H1 (cell line): Measurements from ENCODE around the gene DYNLL1. TPM values are rescaled to one million over a fixed set of nuclear protein-coding genes. Genes with fewer than 3 reads are reported as not detected.

ENCODE experiments used
- CTCF ChIA-PET: fragments of 300-600 bp; sonication (Branson Sonifier 250); formaldehyde crosslinking; loops from one replicate; lab custom pipeline; 2021; ENCODE audit not compliant: partially characterized antibody; lab: Charles Lee
- POLR2A ChIA-PET: fragments of 300-600 bp; sonication (Branson Sonifier 250); formaldehyde crosslinking; loops from one replicate; lab custom pipeline; 2021; ENCODE audit warnings: inconsistent platforms; ENCODE audit not compliant: partially characterized antibody; lab: Charles Lee
- DNase-seq, 2 experiments: peaks; one replicate each; pipeline versions ENCODE4 v3.0.0 to v3.0.0-alpha.2; 2010 to 2022; ENCODE audit warnings: low spot score in 2 of 2, low read depth in 1 of 2, mixed read lengths in 1 of 2
- FAIRE-seq: peaks from 2 replicates; lab custom pipeline; 2011; peaks lifted over from hg19 to GRCh38; lab: Jason Lieb, UNC
- H2AFZ ChIP-seq: 2 replicates; pipeline ENCODE4 v1.8.1; 2012; ENCODE audit warnings: low read length, inconsistent platforms
- H2AK5ac ChIP-seq: 2 replicates; pipeline ENCODE4 v1.6.1; 2013; ENCODE audit warnings: low read depth, low read length
- H2BK120ac ChIP-seq: replicated peaks from 2 replicates; pipeline ENCODE3; 2013; ENCODE audit warnings: low read depth, low read length, inconsistent platforms
- H2BK12ac ChIP-seq: 2 replicates; pipeline ENCODE4 v1.6.1; 2013; ENCODE audit warnings: low read depth, low read length
- H2BK15ac ChIP-seq: 2 replicates; pipeline ENCODE4 v1.6.1; 2013; ENCODE audit warnings: low read length
- H2BK20ac ChIP-seq: 2 replicates; pipeline ENCODE4 v1.6.1; 2013; ENCODE audit warnings: low read length
- H2BK5ac ChIP-seq: 2 replicates; pipeline ENCODE4 v1.6.1; 2013; ENCODE audit warnings: low read depth, low read length
- H3K14ac ChIP-seq: 2 replicates; pipeline ENCODE4 v1.6.1; 2013; ENCODE audit warnings: inconsistent platforms; ENCODE audit not compliant: insufficient read length
- H3K18ac ChIP-seq: 2 replicates; pipeline ENCODE4 v1.6.1; 2013; ENCODE audit warnings: low read length; ENCODE audit errors: extremely low read depth
- H3K23ac ChIP-seq: 2 replicates; pipeline ENCODE4 v1.6.1; 2013; ENCODE audit warnings: inconsistent platforms; ENCODE audit not compliant: insufficient read length
- H3K23me2 ChIP-seq: 2 replicates; pipeline ENCODE4 v1.6.1; 2013; ENCODE audit warnings: low read depth, low read length
- H3K27ac ChIP-seq: 2 replicates; pipeline ENCODE4 v1.6.1; 2011; ENCODE audit warnings: low read depth, low read length, inconsistent platforms
- H3K27me3 ChIP-seq, 4 experiments: replicated peaks in 1 of 4; 1 replicate in 1 of 4; 2 replicates in 3 of 4; pipeline versions ENCODE4 v1.6.1 to v1.8.1; 2011 to 2013; ENCODE audit warnings: low read length in 3 of 4, mild to moderate bottlenecking in 3 of 4, inconsistent platforms in 2 of 4, mixed read lengths in 2 of 4, moderate library complexity in 1 of 4; ENCODE audit not compliant: control insufficient read depth in 3 of 4, insufficient read depth in 3 of 4; ENCODE audit errors: extremely low read depth in 1 of 4
- H3K36me3 ChIP-seq, 4 experiments: 2 replicates each; pipeline versions ENCODE4 v1.6.1 to v1.8.1; 2011 to 2013; ENCODE audit warnings: mild to moderate bottlenecking in 4 of 4, low read length in 3 of 4, moderate library complexity in 2 of 4, control low read depth in 1 of 4, inconsistent platforms in 1 of 4; ENCODE audit not compliant: insufficient read depth in 4 of 4, control insufficient read depth in 2 of 4
- H3K4ac ChIP-seq: replicated peaks from 2 replicates; pipeline ENCODE3; 2013; ENCODE audit warnings: low read length, low read depth, mixed read lengths, inconsistent platforms; ENCODE audit not compliant: insufficient read length
- H3K4me1 ChIP-seq, 4 experiments: replicated peaks in 1 of 4; 1 replicate in 1 of 4; 2 replicates in 3 of 4; pipeline versions ENCODE4 v1.6.1 to v1.8.1; 2011 to 2013; ENCODE audit warnings: low read length in 3 of 4, inconsistent platforms in 2 of 4, mixed read lengths in 1 of 4; ENCODE audit not compliant: insufficient read depth in 4 of 4, control insufficient read depth in 3 of 4
- H3K4me2 ChIP-seq, 2 experiments: 2 replicates each; pipeline versions ENCODE4 v1.6.1 to v1.8.1; 2011 to 2013; ENCODE audit warnings: low read depth in 2 of 2, low read length in 2 of 2, control low read depth in 1 of 2, inconsistent platforms in 1 of 2, mild to moderate bottlenecking in 1 of 2; ENCODE audit not compliant: insufficient read depth in 1 of 2
- H3K4me3 ChIP-seq, 4 experiments: fragments of 200-600, 300-600 bp in 1 of 4; sonication (generic), shearing (Covaris generic), sonication (Bioruptor Twin) in 1 of 4; 2 replicates each; pipeline versions ENCODE4 v1.5.1 to v1.8.1; 2011 to 2016; ENCODE audit warnings: low read length in 4 of 4, low read depth in 3 of 4, control low read depth in 2 of 4, inconsistent platforms in 2 of 4, mild to moderate bottlenecking in 2 of 4, mixed read lengths in 1 of 4, moderate library complexity in 1 of 4; ENCODE audit not compliant: insufficient read depth in 2 of 4; ENCODE audit errors: extremely low read depth in 1 of 4
- H3K56ac ChIP-seq: replicated peaks from 2 replicates; pipeline ENCODE3; 2013; ENCODE audit warnings: low read depth, mild to moderate bottlenecking, mixed read lengths, low read length, inconsistent platforms; ENCODE audit not compliant: insufficient read length
- H3K79me1 ChIP-seq: 2 replicates; pipeline ENCODE4 v1.6.1; 2013; ENCODE audit warnings: low read depth, low read length, control low read depth
- H3K79me2 ChIP-seq, 2 experiments: 2 replicates each; pipeline versions ENCODE4 v1.6.1 to v1.8.1; 2012 to 2013; ENCODE audit warnings: low read length in 2 of 2, mild to moderate bottlenecking in 2 of 2, inconsistent platforms in 1 of 2; ENCODE audit not compliant: insufficient read depth in 2 of 2, control insufficient read depth in 1 of 2
- H3K9ac ChIP-seq, 4 experiments: replicated peaks in 1 of 4; 1 replicate in 1 of 4; 2 replicates in 3 of 4; pipeline versions ENCODE4 v1.6.1 to v1.8.1; 2011 to 2013; ENCODE audit warnings: low read depth in 3 of 4, low read length in 3 of 4, control low read depth in 2 of 4, mild to moderate bottlenecking in 2 of 4, moderate library complexity in 2 of 4, inconsistent platforms in 1 of 4; ENCODE audit errors: extremely low read depth in 1 of 4
- H3K9me3 ChIP-seq, 2 experiments: 2 replicates each; pipeline versions ENCODE4 v1.6.1 to v1.8.1; 2012 to 2013; ENCODE audit warnings: mild to moderate bottlenecking in 2 of 2, moderate library complexity in 2 of 2, control low read depth in 1 of 2, inconsistent platforms in 1 of 2, low read depth in 1 of 2, low read length in 1 of 2, mixed read lengths in 1 of 2; ENCODE audit not compliant: insufficient read depth in 2 of 2
- H4K20me1 ChIP-seq, 2 experiments: replicated peaks in 1 of 2; 2 replicates each; pipeline versions ENCODE3 to v1.8.1; 2011 to 2013; ENCODE audit warnings: inconsistent platforms in 2 of 2, low read length in 2 of 2, mild to moderate bottlenecking in 1 of 2; ENCODE audit not compliant: insufficient read depth in 2 of 2, control insufficient read depth in 1 of 2
- H4K5ac ChIP-seq: 2 replicates; pipeline ENCODE4 v1.6.1; 2013; ENCODE audit warnings: low read length, low read depth, mixed read lengths, inconsistent platforms; ENCODE audit not compliant: insufficient read length
- H4K8ac ChIP-seq: 2 replicates; pipeline ENCODE4 v1.8.0; 2013; ENCODE audit warnings: mild to moderate bottlenecking, moderate library complexity, low read length, inconsistent platforms; ENCODE audit not compliant: insufficient read depth; ENCODE audit errors: extremely low read depth
- H4K91ac ChIP-seq: replicated peaks from 2 replicates; pipeline ENCODE3; 2013; ENCODE audit warnings: low read length, mixed read lengths, inconsistent platforms; ENCODE audit not compliant: insufficient read length
- RFX5 ChIP-seq: IDR thresholded peaks from 2 replicates; pipeline ENCODE4 v1.6.1; 2011; ENCODE audit warnings: low read depth, low read length, improper control_type of control experiment, borderline replicate concordance
- TCF12 ChIP-seq: IDR thresholded peaks from 2 replicates; pipeline ENCODE4 v1.6.1; 2011; ENCODE audit warnings: low read depth, mild to moderate bottlenecking, low read length
- WGBS, 2 experiments: shearing (Covaris generic) in 1 of 2; methylation state at CpG; one replicate each; pipeline versions ENCODE4 v1.1.6 to v1.1.7; 2013 to 2015; ENCODE audit warnings: low lambda C conversion rate in 2 of 2, mixed read lengths in 2 of 2, inconsistent platforms in 1 of 2, low coverage in 1 of 2, missing lambda C conversion rate in 1 of 2; ENCODE audit not compliant: insufficient replicate concordance in 2 of 2, insufficient coverage in 1 of 2, insufficient read length in 1 of 2; ENCODE audit errors: extremely low coverage in 1 of 2, missing lambda C conversion rate in 1 of 2; 5-methylcytosine and 5-hydroxymethylcytosine counted together
- polyA plus RNA-seq, 7 experiments: library from polyadenylated mRNA; depleted of rRNA in 3 of 7; stranded (reverse) in 5 of 7; unstranded in 2 of 7; fragments of >200 nt in 5 of 7; fragments of 200-250 nt in 2 of 7; gene quantifications; 1 replicate in 5 of 7; 2 replicates in 1 of 7; 4 replicates in 1 of 7; pipeline versions ENCODE4 v1.2.1 to v1.2.3, GENCODE V29; 2011 to 2013; ENCODE audit warnings: missing spikeins in 2 of 7, mixed read lengths in 2 of 7
- total RNA-seq: library from RNA; stranded (reverse); fragmentation: NEBNext Ultra II Directional; extraction: Animal tissue kit (Norgen Biotek cat#: 25700); gene quantifications from 2 replicates; pipeline ENCODE4 v1.2.1, GENCODE V29; 2021

Gene DYNLL1
- total and polyA plus RNA-seq, 2 of the 8 experiments (the other 6 are each of a cell fraction or from before 2014, with no cell fraction given): 423 to 488 TPM

DNA sequence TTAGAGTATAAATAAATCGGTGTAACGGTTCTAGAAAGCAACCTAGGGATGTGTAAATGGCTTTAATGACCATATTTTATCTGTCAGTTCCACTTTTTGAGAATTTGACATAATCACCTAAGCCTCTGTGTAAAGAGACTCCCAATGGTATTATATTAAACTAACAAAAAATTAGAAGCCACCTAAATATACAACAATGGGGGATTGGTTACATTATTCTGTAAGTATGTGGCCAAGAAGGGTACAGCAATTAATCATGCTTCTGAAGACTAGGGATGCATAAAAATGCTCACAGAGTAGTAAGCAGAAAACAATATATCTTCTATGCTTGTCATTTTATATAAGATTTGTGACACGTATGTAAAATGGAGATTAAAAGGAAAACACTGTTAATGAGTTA lies 48.8 kb downstream of the DYNLL1 start:
- TF ChIP-seq RFX5 (no peak), TCF12 (no peak)
- H3K4me2 ChIP-seq: no peak overlapping the region
- peaks cover 10 to 68% of the 10 kb centered on the region in 2 experiments for H3K79me2 ChIP-seq
- H3K23ac ChIP-seq: no peak overlapping the region
- no peak overlapping the region for H4K5ac ChIP-seq
- no peaks in the 10 kb centered on the region for H3K9me3 ChIP-seq
- no peaks in the 10 kb centered on the region for H3K27me3 ChIP-seq
- DNase-seq: no peak
- H3K27ac ChIP-seq: no peak overlapping the region
- CTCF ChIA-PET: interaction anchor here (0.7 kb wide), 1 partner anchor 9 kb away, joined by 3 read pairs; no protein-coding TSS in a partner anchor
- H2AK5ac ChIP-seq: no peak overlapping the region
- H2AFZ ChIP-seq: no peak overlapping the region
- no peak overlapping the region for H3K18ac ChIP-seq
- H2BK15ac ChIP-seq: no peak overlapping the region
- no peak overlapping the region for H2BK5ac ChIP-seq
- 87 to 100% methylated on average over 2 to 3 of the region's 3 CpGs for WGBS, 2 experiments
- H2BK120ac ChIP-seq: no peak overlapping the region
- H3K14ac ChIP-seq: no peak overlapping the region
- H3K4ac ChIP-seq: no peak overlapping the region
- no peak overlapping the region for H2BK20ac ChIP-seq
- H4K20me1 ChIP-seq: peaks cover 10 to 16% of the 10 kb centered on the region in 2 experiments
- no peak overlapping the region for H3K56ac ChIP-seq
- no peaks in the 10 kb centered on the region for H3K4me1 ChIP-seq
- no peak overlapping the region for H4K91ac ChIP-seq
- H3K36me3 ChIP-seq: peaks cover 11 to 36% (median 15%) of the 10 kb centered on the region in 4 experiments; a peak in 7 of 8 replicates
- no peaks in the 10 kb centered on the region for H3K23me2 ChIP-seq
- no peak overlapping the region for H3K4me3 ChIP-seq
- no peak overlapping the region for H4K8ac ChIP-seq
- H3K79me1 ChIP-seq: peaks cover 9% of the 10 kb centered on the region
- H3K9ac ChIP-seq: no peak overlapping the region
- POLR2A ChIA-PET: interaction anchor here (0.6 to 1.3 kb wide), 2 partner anchors 16 to 72 kb away, joined by 4 read pairs; partner anchors contain the start of gene COQ5
- no peak overlapping the region for H2BK12ac ChIP-seq
- no peak for FAIRE-seq
